Measurements from ENCODE around the gene FAM168A. TPM values are rescaled to one million over a fixed set of nuclear protein-coding genes. Genes with fewer than 3 reads are reported as not detected.

Gene FAM168A
- total and polyA plus RNA-seq, 10 donors, result 2.7 to 33.2 (median 22.7) TPM

- peak; percentile 94 for DNase-seq
- no peak for TF ChIP-seq CTCF (IDR thresholded peaks at IDR 0.05 in 8 of 11, conservative IDR thresholded peaks at IDR 0.05 in 3 of 11)
- no peak for TF ChIP-seq POLR2A (IDR thresholded peaks at IDR 0.05)
- peak; percentile 54 to 76 (median 73) for TF ChIP-seq POLR2AphosphoS5 (IDR thresholded peaks at IDR 0.05)
- Histone ChIP-seq H3K4me1 (peaks cover 70 to 100% (median 93%) of the 10 kb centered on the region in 6 donors), H3K4me3 (peak overlapping the region in 4 of 8 donors; percentile 1 to 87 (median 6)), H3K27me3 (replicated peaks in 1 of 7) (no peaks in the 10 kb centered on the region), H3K9me3 (no peaks in the 10 kb centered on the region), H3K36me3 (peaks cover 0 to 28% (median 6%) of the 10 kb centered on the region in 6 donors), H3K27ac (peak overlapping the region; percentile 68 to 99 (median 96))
- 46 to 60% (median 53%) methylated on average over 7 to 8 of the region's 8 CpGs for WGBS, 5 donors
- intact Hi-C loops (cut with DNase I; ENCODE audit: low total_unique reads), result no loop called here
Observed at GRCh38 chr11:73386016-73386415, 211.9 kb downstream of the FAM168A start.

GRCh38 chr11:73384872-73385689 is 212.8 kb downstream of the FAM168A start:
- peak; percentile 97 for DNase-seq
- Histone ChIP-seq H3K4me1 (peaks cover 70 to 100% (median 99%) of the 10 kb centered on the region in 6 donors), H3K4me3 (peak overlapping the region in 2 of 8 donors; percentile 11 to 87), H3K9me3 (no peaks in the 10 kb centered on the region), H3K36me3 (peaks cover 0 to 19% (median 0%) of the 10 kb centered on the region in 6 donors), H3K27me3 (replicated peaks in 1 of 7) (no peaks in the 10 kb centered on the region), H3K27ac (peak overlapping the region; percentile 68 to 99 (median 96))
- intact Hi-C loops (cut with DNase I; ENCODE audit: low total_unique reads), result no loop called here
- WGBS, 5 donors, result 19 to 33% (median 21%) methylated on average over 20 to 21 of the region's 21 CpGs
- peak; percentile 68 to 88 (median 78) for TF ChIP-seq POLR2AphosphoS5 (IDR thresholded peaks at IDR 0.05)
- no peak for TF ChIP-seq POLR2A (IDR thresholded peaks at IDR 0.05)
- peak in 4 of 11 experiments; percentile 14 to 45 (median 30) for TF ChIP-seq CTCF (IDR thresholded peaks at IDR 0.05 in 8 of 11, conservative IDR thresholded peaks at IDR 0.05 in 3 of 11)

GRCh38 chr11:73384531-73384871 is 213.4 kb downstream of the FAM168A start:
- 36 to 42% (median 38%) methylated on average over 4 of the region's 4 CpGs for WGBS, 5 donors
- no peak for DNase-seq

More at GRCh38 chr11:73384531-73384871, 213.4 kb downstream of the FAM168A start:
- Histone ChIP-seq H3K27ac (peak overlapping the region; percentile 68 to 99 (median 96)), H3K36me3 (peaks cover 0 to 17% (median 0%) of the 10 kb centered on the region in 6 donors), H3K27me3 (replicated peaks in 1 of 7) (no peaks in the 10 kb centered on the region), H3K4me1 (peaks cover 73 to 100% (median 100%) of the 10 kb centered on the region in 6 donors), H3K9me3 (no peaks in the 10 kb centered on the region), H3K4me3 (peak overlapping the region in 1 of 8 donors; percentile 87)
- no peak for TF ChIP-seq CTCF (IDR thresholded peaks at IDR 0.05 in 8 of 11, conservative IDR thresholded peaks at IDR 0.05 in 3 of 11)
- TF ChIP-seq POLR2A (IDR thresholded peaks at IDR 0.05), result no peak
- no peak for TF ChIP-seq POLR2AphosphoS5 (IDR thresholded peaks at IDR 0.05)
- intact Hi-C loops (cut with DNase I; ENCODE audit: low total_unique reads), result no loop called here

Data from spleen (tissue), 11 donors.